Loucy (cell line): ENCODE measurements around the gene POM121L12.

Experiments
- H2AFZ ChIP-seq: fragments of 200-600 bp; sonication (generic); 2 replicates; pipeline ENCODE4 v1.6.0; 2016; ENCODE audit warnings: antibody characterized with exemption, mild to moderate bottlenecking, low read length, moderate library complexity
- H3F3A ChIP-seq: fragments of 200-600 bp; 2 replicates; pipeline ENCODE4 v1.6.0; 2016; ENCODE audit warnings: antibody characterized with exemption, low read depth, mild to moderate bottlenecking
- H3K27me3 ChIP-seq: fragments of 200-600 bp; sonication (generic); 2 replicates; pipeline ENCODE4 v1.6.1; 2014; ENCODE audit warnings: low read length, mild to moderate bottlenecking; ENCODE audit not compliant: insufficient read depth, poor library complexity, severe bottlenecking
- H3K36me3 ChIP-seq: fragments of 200-600 bp; sonication (generic); 2 replicates; pipeline ENCODE4 v1.6.1; 2016; ENCODE audit warnings: low read length; ENCODE audit not compliant: insufficient read depth
- H3K4me1 ChIP-seq: fragments of 200-600 bp; sonication (generic); 2 replicates; pipeline ENCODE4 v1.5.1; 2014; ENCODE audit warnings: low read length, mild to moderate bottlenecking; ENCODE audit not compliant: insufficient read depth, poor library complexity, severe bottlenecking
- H3K4me2 ChIP-seq: fragments of 200-600 bp; sonication (generic); 2 replicates; pipeline ENCODE4 v1.6.0; 2014; ENCODE audit warnings: antibody characterized with exemption, low read length, low read depth, mild to moderate bottlenecking; ENCODE audit not compliant: poor library complexity, severe bottlenecking
- H3K4me3 ChIP-seq: fragments of 200-600 bp; sonication (generic); 2 replicates; pipeline ENCODE4 v1.5.1; 2014; ENCODE audit warnings: low read length, mild to moderate bottlenecking, mixed read lengths; ENCODE audit not compliant: poor library complexity, severe bottlenecking
- H3K79me2 ChIP-seq: fragments of 200-600 bp; sonication (generic); 2 replicates; pipeline ENCODE4 v1.6.1; 2014; ENCODE audit warnings: low read length; ENCODE audit not compliant: insufficient read depth
- H3K9ac ChIP-seq: fragments of 200-600 bp; sonication (generic); 2 replicates; pipeline ENCODE4 v1.6.0; 2014; ENCODE audit warnings: mild to moderate bottlenecking, low read depth, low read length, moderate library complexity; ENCODE audit not compliant: poor library complexity, severe bottlenecking
- H3K9me2 ChIP-seq: fragments of 200-600 bp; sonication (generic); replicated peaks from 2 replicates; pipeline ENCODE4 v1.6.1; 2016; ENCODE audit warnings: low read depth, low read length, mixed read lengths
- H3K9me3 ChIP-seq: fragments of 200-600 bp; sonication (generic); 2 replicates; pipeline ENCODE4 v1.6.1; 2014; ENCODE audit warnings: mild to moderate bottlenecking, antibody characterized with exemption, low read length, low read depth; ENCODE audit not compliant: insufficient read depth
- H4K20me1 ChIP-seq: fragments of 200-600 bp; sonication (generic); 2 replicates; pipeline ENCODE4 v1.6.0; 2014; ENCODE audit warnings: antibody characterized with exemption, low read length, mild to moderate bottlenecking; ENCODE audit not compliant: insufficient read depth, poor library complexity, severe bottlenecking
- EZH2phosphoT487 ChIP-seq: fragments of 200-600 bp; IDR thresholded peaks from 2 replicates; pipeline ENCODE4 v1.6.1; 2018; ENCODE audit warnings: antibody characterized with exemption, mild to moderate bottlenecking, moderate library complexity, borderline replicate concordance
- TF ChIP-seq, protein P1 (sequence below): fragments of 200-600 bp; sonication (generic); conservative IDR thresholded peaks from 2 replicates; pipeline ENCODE4 v1.5.1; 2014; ENCODE audit warnings: mild to moderate bottlenecking, antibody characterized with exemption, low read length

POM121L12 gene

DNA sequence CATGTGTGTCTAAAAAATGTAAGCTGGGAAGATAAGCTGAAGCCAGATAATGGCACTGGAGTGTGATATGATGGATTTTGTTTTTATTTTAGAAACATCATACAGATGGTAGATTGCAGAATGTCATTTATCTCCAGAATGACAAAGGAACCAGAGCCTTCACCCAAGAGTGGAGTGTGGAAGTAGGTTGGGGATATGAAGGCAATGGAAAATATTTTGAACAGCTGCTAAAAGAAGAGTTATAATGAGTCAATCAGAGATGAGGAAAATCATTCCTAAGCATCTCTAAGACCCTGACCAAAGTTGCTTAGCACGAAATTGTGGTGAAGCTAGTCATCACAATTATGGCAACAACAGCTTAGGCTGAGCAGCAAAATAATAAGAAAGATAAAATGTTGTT lies 39.8 kb upstream of the POM121L12 start:
- H3K4me2 ChIP-seq, result no peak overlapping the region
- H3K36me3 ChIP-seq, result no peaks in the 10 kb centered on the region
- no peaks in the 10 kb centered on the region for H3K9me2 ChIP-seq
- H3K27me3 ChIP-seq, result no peaks in the 10 kb centered on the region
- no peaks in the 10 kb centered on the region for H3K4me1 ChIP-seq
- no peaks in the 10 kb centered on the region for H3K9me3 ChIP-seq
- no peak for TF ChIP-seq EZH2phosphoT487
- TF ChIP-seq, protein P1, sequence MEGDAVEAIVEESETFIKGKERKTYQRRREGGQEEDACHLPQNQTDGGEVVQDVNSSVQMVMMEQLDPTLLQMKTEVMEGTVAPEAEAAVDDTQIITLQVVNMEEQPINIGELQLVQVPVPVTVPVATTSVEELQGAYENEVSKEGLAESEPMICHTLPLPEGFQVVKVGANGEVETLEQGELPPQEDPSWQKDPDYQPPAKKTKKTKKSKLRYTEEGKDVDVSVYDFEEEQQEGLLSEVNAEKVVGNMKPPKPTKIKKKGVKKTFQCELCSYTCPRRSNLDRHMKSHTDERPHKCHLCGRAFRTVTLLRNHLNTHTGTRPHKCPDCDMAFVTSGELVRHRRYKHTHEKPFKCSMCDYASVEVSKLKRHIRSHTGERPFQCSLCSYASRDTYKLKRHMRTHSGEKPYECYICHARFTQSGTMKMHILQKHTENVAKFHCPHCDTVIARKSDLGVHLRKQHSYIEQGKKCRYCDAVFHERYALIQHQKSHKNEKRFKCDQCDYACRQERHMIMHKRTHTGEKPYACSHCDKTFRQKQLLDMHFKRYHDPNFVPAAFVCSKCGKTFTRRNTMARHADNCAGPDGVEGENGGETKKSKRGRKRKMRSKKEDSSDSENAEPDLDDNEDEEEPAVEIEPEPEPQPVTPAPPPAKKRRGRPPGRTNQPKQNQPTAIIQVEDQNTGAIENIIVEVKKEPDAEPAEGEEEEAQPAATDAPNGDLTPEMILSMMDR, result no peak
- H2AFZ ChIP-seq, result no peak overlapping the region
- no peaks in the 10 kb centered on the region for H3K79me2 ChIP-seq
- H3K9ac ChIP-seq, result no peak overlapping the region
- no peaks in the 10 kb centered on the region for H4K20me1 ChIP-seq
- H3K4me3 ChIP-seq, result no peak overlapping the region
- no peaks in the 10 kb centered on the region for H3F3A ChIP-seq

DNA sequence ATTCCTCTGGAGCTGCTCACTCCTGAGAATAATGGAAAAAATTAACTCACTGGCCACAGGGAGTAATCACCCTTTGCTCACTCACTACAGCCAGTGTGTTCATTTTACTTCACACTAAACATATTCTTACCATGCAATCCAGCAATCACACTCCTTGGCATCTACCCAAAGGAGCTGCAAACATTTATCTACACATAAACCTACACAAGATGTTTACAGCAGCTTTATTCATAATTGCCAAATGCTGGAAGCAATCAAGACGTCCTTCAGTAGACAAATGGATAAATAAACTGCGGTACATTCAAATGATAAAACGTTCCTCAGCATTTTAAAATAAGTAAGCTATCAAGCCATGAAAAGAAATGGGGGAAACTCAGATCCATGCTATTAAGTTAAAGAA lies 34.2 kb upstream of the POM121L12 start:
- Histone ChIP-seq H3F3A (no peaks in the 10 kb centered on the region), H3K27me3 (no peaks in the 10 kb centered on the region), H3K79me2 (no peaks in the 10 kb centered on the region), H2AFZ (no peak overlapping the region), H3K9ac (no peak overlapping the region), H3K9me2 (no peaks in the 10 kb centered on the region), H4K20me1 (no peaks in the 10 kb centered on the region), H3K36me3 (no peaks in the 10 kb centered on the region), H3K4me2 (no peak overlapping the region), H3K9me3 (0 out of 2 replicates have a peak, but pooled peaks cover 4% of the 10 kb centered on the region), H3K4me1 (no peaks in the 10 kb centered on the region), H3K4me3 (no peak overlapping the region)
- TF ChIP-seq, protein P1, result no peak
- TF ChIP-seq EZH2phosphoT487, result no peak

DNA sequence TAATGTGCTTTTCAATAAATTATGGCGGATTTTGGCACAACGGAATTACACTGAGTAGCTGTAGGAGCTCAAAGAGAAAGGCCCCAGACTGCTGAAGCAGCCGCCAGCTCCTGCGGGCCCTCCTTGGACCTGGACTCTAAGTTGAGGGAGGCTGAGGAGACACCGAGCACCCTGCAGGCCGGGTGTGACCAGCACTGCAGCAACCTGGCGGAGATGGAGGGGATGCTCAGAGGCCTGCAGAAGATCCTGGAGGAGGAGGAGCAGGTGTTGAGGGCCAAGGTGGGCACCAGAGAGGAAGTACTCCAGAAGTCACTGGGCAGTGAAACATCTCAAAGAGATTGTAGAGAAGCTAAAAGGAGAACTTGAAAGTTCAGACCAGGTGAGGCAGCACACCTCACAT lies 33.0 kb upstream of the POM121L12 start:
- Histone ChIP-seq H3K27me3 (no peaks in the 10 kb centered on the region), H3K4me1 (no peaks in the 10 kb centered on the region), H3K4me2 (no peak overlapping the region), H3K79me2 (no peaks in the 10 kb centered on the region), H4K20me1 (no peaks in the 10 kb centered on the region), H3K9me2 (no peaks in the 10 kb centered on the region), H3K9me3 (0 out of 2 replicates have a peak, but pooled peaks cover 4% of the 10 kb centered on the region), H3K36me3 (no peaks in the 10 kb centered on the region), H3F3A (no peaks in the 10 kb centered on the region), H3K9ac (no peak overlapping the region), H2AFZ (no peak overlapping the region), H3K4me3 (no peak overlapping the region)
- no peak for TF ChIP-seq EZH2phosphoT487
- TF ChIP-seq, protein P1, result no peak
